Panc1 (cell line): Measurements from ENCODE around the gene NFAM1.

ENCODE experiments used
- POLR2AphosphoS5 ChIP-seq: IDR thresholded peaks from 2 replicates; pipeline ENCODE4 v1.6.1; 2012; ENCODE audit warnings: mild to moderate bottlenecking, low read depth, low read length, moderate library complexity
- SIN3A ChIP-seq: IDR thresholded peaks from 2 replicates; pipeline ENCODE4 v1.6.1; 2012; ENCODE audit warnings: low read depth, mild to moderate bottlenecking, low read length, moderate library complexity, borderline replicate concordance; ENCODE audit not compliant: insufficient read depth
- TF ChIP-seq, protein P1 (sequence below): fragments of 450-650 bp; IDR thresholded peaks from 2 replicates; pipeline ENCODE4 v1.5.1; 2017; ENCODE audit warnings: mild to moderate bottlenecking

GRCh38 chr22:42365111-42365865, 66.9 kb downstream of the NFAM1 start:
- TF ChIP-seq, protein P1, sequence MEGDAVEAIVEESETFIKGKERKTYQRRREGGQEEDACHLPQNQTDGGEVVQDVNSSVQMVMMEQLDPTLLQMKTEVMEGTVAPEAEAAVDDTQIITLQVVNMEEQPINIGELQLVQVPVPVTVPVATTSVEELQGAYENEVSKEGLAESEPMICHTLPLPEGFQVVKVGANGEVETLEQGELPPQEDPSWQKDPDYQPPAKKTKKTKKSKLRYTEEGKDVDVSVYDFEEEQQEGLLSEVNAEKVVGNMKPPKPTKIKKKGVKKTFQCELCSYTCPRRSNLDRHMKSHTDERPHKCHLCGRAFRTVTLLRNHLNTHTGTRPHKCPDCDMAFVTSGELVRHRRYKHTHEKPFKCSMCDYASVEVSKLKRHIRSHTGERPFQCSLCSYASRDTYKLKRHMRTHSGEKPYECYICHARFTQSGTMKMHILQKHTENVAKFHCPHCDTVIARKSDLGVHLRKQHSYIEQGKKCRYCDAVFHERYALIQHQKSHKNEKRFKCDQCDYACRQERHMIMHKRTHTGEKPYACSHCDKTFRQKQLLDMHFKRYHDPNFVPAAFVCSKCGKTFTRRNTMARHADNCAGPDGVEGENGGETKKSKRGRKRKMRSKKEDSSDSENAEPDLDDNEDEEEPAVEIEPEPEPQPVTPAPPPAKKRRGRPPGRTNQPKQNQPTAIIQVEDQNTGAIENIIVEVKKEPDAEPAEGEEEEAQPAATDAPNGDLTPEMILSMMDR, result no peak
- TF ChIP-seq POLR2AphosphoS5, result no peak
- TF ChIP-seq SIN3A, result no peak
